Loucy (cell line): ENCODE results near the gene PTPRK.

ENCODE experiments used
- CTCF ChIP-seq: fragments of 200-600 bp; sonication (generic); conservative IDR thresholded peaks from 2 replicates; pipeline ENCODE4 v1.5.1; 2014; ENCODE audit warnings: mild to moderate bottlenecking, antibody characterized with exemption, low read length
- EZH2phosphoT487 ChIP-seq: fragments of 200-600 bp; IDR thresholded peaks from 2 replicates; pipeline ENCODE4 v1.6.1; 2018; ENCODE audit warnings: antibody characterized with exemption, mild to moderate bottlenecking, moderate library complexity, borderline replicate concordance

- TF ChIP-seq EZH2phosphoT487 (no peak), CTCF (no peak)
These were observed 528.3 kb downstream of the PTPRK start for GRCh38 chr6:127992144-127992543.
